A549 (cell line): Measurements from ENCODE around the gene APOC1.

Experiments used
- TF ChIP-seq, protein P1 (sequence below): fragments of 150-350 bp; IDR thresholded peaks from 2 replicates; pipeline ENCODE4 v1.6.1; 2014; ENCODE audit warnings: low read depth, mild to moderate bottlenecking, low read length
- TF ChIP-seq, protein P2 (sequence below): fragments of >200 bp; sonication (Bioruptor Twin); formaldehyde crosslinking; IDR thresholded peaks from 3 replicates; pipeline ENCODE4 v1.5.1; 2016

DNA sequence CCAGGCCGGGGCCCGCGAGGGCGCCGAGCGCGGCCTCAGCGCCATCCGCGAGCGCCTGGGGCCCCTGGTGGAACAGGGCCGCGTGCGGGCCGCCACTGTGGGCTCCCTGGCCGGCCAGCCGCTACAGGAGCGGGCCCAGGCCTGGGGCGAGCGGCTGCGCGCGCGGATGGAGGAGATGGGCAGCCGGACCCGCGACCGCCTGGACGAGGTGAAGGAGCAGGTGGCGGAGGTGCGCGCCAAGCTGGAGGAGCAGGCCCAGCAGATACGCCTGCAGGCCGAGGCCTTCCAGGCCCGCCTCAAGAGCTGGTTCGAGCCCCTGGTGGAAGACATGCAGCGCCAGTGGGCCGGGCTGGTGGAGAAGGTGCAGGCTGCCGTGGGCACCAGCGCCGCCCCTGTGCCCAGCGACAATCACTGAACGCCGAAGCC is 5.6 kb upstream of the APOC1 start:
- TF ChIP-seq, protein P1, sequence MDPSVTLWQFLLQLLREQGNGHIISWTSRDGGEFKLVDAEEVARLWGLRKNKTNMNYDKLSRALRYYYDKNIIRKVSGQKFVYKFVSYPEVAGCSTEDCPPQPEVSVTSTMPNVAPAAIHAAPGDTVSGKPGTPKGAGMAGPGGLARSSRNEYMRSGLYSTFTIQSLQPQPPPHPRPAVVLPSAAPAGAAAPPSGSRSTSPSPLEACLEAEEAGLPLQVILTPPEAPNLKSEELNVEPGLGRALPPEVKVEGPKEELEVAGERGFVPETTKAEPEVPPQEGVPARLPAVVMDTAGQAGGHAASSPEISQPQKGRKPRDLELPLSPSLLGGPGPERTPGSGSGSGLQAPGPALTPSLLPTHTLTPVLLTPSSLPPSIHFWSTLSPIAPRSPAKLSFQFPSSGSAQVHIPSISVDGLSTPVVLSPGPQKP = no peak
- TF ChIP-seq, protein P2, sequence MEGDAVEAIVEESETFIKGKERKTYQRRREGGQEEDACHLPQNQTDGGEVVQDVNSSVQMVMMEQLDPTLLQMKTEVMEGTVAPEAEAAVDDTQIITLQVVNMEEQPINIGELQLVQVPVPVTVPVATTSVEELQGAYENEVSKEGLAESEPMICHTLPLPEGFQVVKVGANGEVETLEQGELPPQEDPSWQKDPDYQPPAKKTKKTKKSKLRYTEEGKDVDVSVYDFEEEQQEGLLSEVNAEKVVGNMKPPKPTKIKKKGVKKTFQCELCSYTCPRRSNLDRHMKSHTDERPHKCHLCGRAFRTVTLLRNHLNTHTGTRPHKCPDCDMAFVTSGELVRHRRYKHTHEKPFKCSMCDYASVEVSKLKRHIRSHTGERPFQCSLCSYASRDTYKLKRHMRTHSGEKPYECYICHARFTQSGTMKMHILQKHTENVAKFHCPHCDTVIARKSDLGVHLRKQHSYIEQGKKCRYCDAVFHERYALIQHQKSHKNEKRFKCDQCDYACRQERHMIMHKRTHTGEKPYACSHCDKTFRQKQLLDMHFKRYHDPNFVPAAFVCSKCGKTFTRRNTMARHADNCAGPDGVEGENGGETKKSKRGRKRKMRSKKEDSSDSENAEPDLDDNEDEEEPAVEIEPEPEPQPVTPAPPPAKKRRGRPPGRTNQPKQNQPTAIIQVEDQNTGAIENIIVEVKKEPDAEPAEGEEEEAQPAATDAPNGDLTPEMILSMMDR = no peak
